Liver (tissue), 9 donors: ENCODE measurements around the gene BAZ2A. TPM values are rescaled to one million over a fixed set of nuclear protein-coding genes. Genes with fewer than 3 reads are reported as not detected.

Experiments
- DNase-seq: peaks from one replicate; pipeline ENCODE4 v3.0.0-alpha.2; 2017; ENCODE audit warnings: low spot score
- H3K27ac ChIP-seq, 2 donors: one replicate each; pipeline ENCODE4 v1.7.0; 2013; ENCODE audit warnings: inconsistent platforms in 2 of 2, low read length in 2 of 2, control low read depth in 1 of 2, low read depth in 1 of 2, mild to moderate bottlenecking in 1 of 2
- H3K27me3 ChIP-seq, 4 donors: one replicate each; pipeline versions ENCODE4 v1.6.1 to v1.7.0; 2013; ENCODE audit warnings: low read length in 3 of 4, inconsistent platforms in 1 of 4, mild to moderate bottlenecking in 1 of 4, moderate library complexity in 1 of 4; ENCODE audit not compliant: control insufficient read depth in 4 of 4, insufficient read depth in 4 of 4
- H3K36me3 ChIP-seq, 4 donors: one replicate each; pipeline versions ENCODE4 v1.6.1 to v1.7.0; 2013; ENCODE audit warnings: low read length in 3 of 4, mild to moderate bottlenecking in 3 of 4, low read depth in 1 of 4, moderate library complexity in 1 of 4; ENCODE audit not compliant: control insufficient read depth in 4 of 4, insufficient read depth in 3 of 4
- H3K4me1 ChIP-seq, 4 donors: one replicate each; pipeline versions ENCODE4 v1.6.1 to v1.7.0; 2013; ENCODE audit warnings: low read length in 3 of 4, mild to moderate bottlenecking in 3 of 4, moderate library complexity in 1 of 4; ENCODE audit not compliant: control insufficient read depth in 4 of 4, insufficient read depth in 4 of 4
- H3K4me3 ChIP-seq, 3 donors: one replicate each; pipeline versions ENCODE4 v1.6.1 to v1.7.0; 2013; ENCODE audit warnings: low read length in 3 of 3, control low read depth in 1 of 3, low read depth in 1 of 3, mild to moderate bottlenecking in 1 of 3
- H3K9ac ChIP-seq, 2 donors: one replicate each; pipeline ENCODE4 v1.7.0; 2013; ENCODE audit warnings: low read length in 2 of 2, mild to moderate bottlenecking in 2 of 2, moderate library complexity in 2 of 2, control low read depth in 1 of 2, low read depth in 1 of 2
- H3K9me3 ChIP-seq, 4 donors: one replicate each; pipeline versions ENCODE4 v1.6.1 to v1.7.0; 2013; ENCODE audit warnings: low read length in 3 of 4; ENCODE audit not compliant: control insufficient read depth in 4 of 4
- ATF3 ChIP-seq: IDR thresholded peaks from 2 replicates; pipeline ENCODE4 v1.6.1; 2016; ENCODE audit warnings: antibody characterized with exemption
- FOXA1 ChIP-seq: IDR thresholded peaks from 2 replicates; pipeline ENCODE4 v1.6.1; 2016; ENCODE audit warnings: antibody characterized with exemption
- HNF4A ChIP-seq, 2 donors: conservative IDR thresholded peaks; 2 replicates each; pipeline ENCODE4 v1.6.1; 2016; ENCODE audit warnings: antibody characterized with exemption in 2 of 2, mild to moderate bottlenecking in 2 of 2
- HNF4G ChIP-seq: IDR thresholded peaks from 2 replicates; pipeline ENCODE4 v1.6.1; 2016; ENCODE audit warnings: antibody characterized with exemption
- JUND ChIP-seq, 2 donors: IDR thresholded peaks; 2 replicates each; pipeline ENCODE4 v1.6.1; 2016; ENCODE audit warnings: antibody characterized with exemption in 2 of 2
- NR2F2 ChIP-seq: IDR thresholded peaks from 2 replicates; pipeline ENCODE4 v1.6.1; 2016; ENCODE audit warnings: antibody characterized with exemption
- REST ChIP-seq: IDR thresholded peaks from 2 replicates; pipeline ENCODE4 v1.6.1; 2016; ENCODE audit warnings: antibody characterized with exemption, mild to moderate bottlenecking
- RXRA ChIP-seq, 2 donors: IDR thresholded peaks; 2 replicates each; pipeline ENCODE4 v1.6.1; 2017 to 2018; ENCODE audit warnings: antibody characterized with exemption in 2 of 2, mild to moderate bottlenecking in 1 of 2
- SP1 ChIP-seq: IDR thresholded peaks from 2 replicates; pipeline ENCODE4 v1.6.1; 2018; ENCODE audit warnings: antibody characterized with exemption, mild to moderate bottlenecking
- TAF1 ChIP-seq: conservative IDR thresholded peaks from 2 replicates; pipeline ENCODE4 v1.6.1; 2016; ENCODE audit warnings: antibody characterized with exemption, mild to moderate bottlenecking
- YY1 ChIP-seq: IDR thresholded peaks from 2 replicates; pipeline ENCODE4 v1.6.1; 2016; ENCODE audit warnings: antibody characterized with exemption, mild to moderate bottlenecking
- ZBTB33 ChIP-seq: IDR thresholded peaks from 2 replicates; pipeline ENCODE4 v1.6.1; 2016; ENCODE audit warnings: antibody characterized with exemption
- WGBS: extraction: QIAGEN DNeasy Blood & Tissue Kit; methylation state at CpG from one replicate; pipeline ENCODE4 v1.1.7; 2013; 5-methylcytosine and 5-hydroxymethylcytosine counted together
- polyA plus RNA-seq, 2 donors: library from polyadenylated mRNA; stranded (reverse) in 1 of 2; unstranded in 1 of 2; fragments of 200-250 nt in 1 of 2; fragments of >200 nt in 1 of 2; fragmentation: Nextera tagmentation in 1 of 2; extraction: Ambion mirVana in 1 of 2; gene quantifications; one replicate each; pipeline versions ENCODE4 v1.2.1 to v1.2.3, GENCODE V29; 2013 to 2015
- total RNA-seq, 2 donors: library from RNA; depleted of rRNA; stranded (reverse); fragments of >200 nt; gene quantifications; one replicate each; pipeline ENCODE4 v1.2.3, GENCODE V29; 2014
- TF ChIP-seq, protein P1 (sequence below): fragments of 150-350 bp; IDR thresholded peaks from 2 replicates; pipeline ENCODE4 v1.5.1; 2017; ENCODE audit warnings: improper control_type of control experiment, low read depth, low read length; ENCODE audit not compliant: missing input control
- TF ChIP-seq, protein P2 (sequence below): IDR thresholded peaks from 2 replicates; pipeline ENCODE4 v1.6.1; 2016; ENCODE audit warnings: antibody characterized with exemption
- donor health status: healthy.
- donor health status: healthy.
- donor health status: healthy.
- donor health status: healthy.
- donor health status: healthy.

Gene BAZ2A
- total and polyA plus RNA-seq, 4 donors, result 12.8 to 31.9 (median 22.0) TPM

DNA sequence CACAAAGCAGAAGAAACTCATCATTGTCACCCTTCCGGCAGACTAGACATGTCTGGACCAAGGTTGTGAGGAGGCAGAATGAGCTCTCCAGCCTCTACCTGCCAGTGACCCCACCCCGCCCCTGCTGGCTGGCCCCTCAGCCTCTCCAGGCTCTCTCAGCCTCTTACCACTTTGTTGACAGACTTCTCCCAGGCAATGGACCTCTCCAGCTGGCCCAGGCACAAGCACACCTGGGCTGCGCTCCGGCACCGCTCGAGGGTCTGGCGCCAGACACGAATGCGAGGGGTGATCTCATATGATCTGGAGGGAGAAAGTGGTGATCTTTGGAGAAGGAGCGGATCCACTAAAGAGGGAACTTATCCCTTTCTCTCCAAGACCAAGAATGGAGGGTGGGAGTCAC is 30.3 kb downstream of the BAZ2A start:
- H3K4me1 ChIP-seq, result no peaks in the 10 kb centered on the region
- peaks cover 38 to 81% (median 75%) of the 10 kb centered on the region in 4 donors for H3K36me3 ChIP-seq
- no peak for DNase-seq
- H3K4me3 ChIP-seq, result no peak overlapping the region
- no peak for TF ChIP-seq HNF4A (conservative IDR thresholded peaks at IDR 0.05)
- 96% methylated on average over 10 of the region's 10 CpGs for WGBS
- no peak overlapping the region for H3K9ac ChIP-seq
- H3K27ac ChIP-seq, result no peak overlapping the region
- H3K9me3 ChIP-seq, result no peaks in the 10 kb centered on the region
- H3K27me3 ChIP-seq, result no peaks in the 10 kb centered on the region

GRCh38 chr12:56599041-56599440 is 31.1 kb downstream of the BAZ2A start:
- Histone ChIP-seq H3K9me3 (no peaks in the 10 kb centered on the region), H3K4me3 (no peak overlapping the region), H3K4me1 (no peaks in the 10 kb centered on the region), H3K27ac (no peak overlapping the region), H3K27me3 (no peaks in the 10 kb centered on the region), H3K36me3 (peaks cover 33 to 73% (median 67%) of the 10 kb centered on the region in 4 donors), H3K9ac (no peak overlapping the region)
- no peak for DNase-seq
- TF ChIP-seq YY1 (no peak), ATF3 (no peak), HNF4G (no peak), TAF1 (no peak), HNF4A (conservative IDR thresholded peaks at IDR 0.05) (no peak), SP1 (no peak), FOXA1 (no peak), ZBTB33 (no peak), REST (no peak), NR2F2 (no peak), RXRA (IDR thresholded peaks at IDR 0.05) (no peak), JUND (IDR thresholded peaks at IDR 0.05) (no peak)
- TF ChIP-seq, protein P1, sequence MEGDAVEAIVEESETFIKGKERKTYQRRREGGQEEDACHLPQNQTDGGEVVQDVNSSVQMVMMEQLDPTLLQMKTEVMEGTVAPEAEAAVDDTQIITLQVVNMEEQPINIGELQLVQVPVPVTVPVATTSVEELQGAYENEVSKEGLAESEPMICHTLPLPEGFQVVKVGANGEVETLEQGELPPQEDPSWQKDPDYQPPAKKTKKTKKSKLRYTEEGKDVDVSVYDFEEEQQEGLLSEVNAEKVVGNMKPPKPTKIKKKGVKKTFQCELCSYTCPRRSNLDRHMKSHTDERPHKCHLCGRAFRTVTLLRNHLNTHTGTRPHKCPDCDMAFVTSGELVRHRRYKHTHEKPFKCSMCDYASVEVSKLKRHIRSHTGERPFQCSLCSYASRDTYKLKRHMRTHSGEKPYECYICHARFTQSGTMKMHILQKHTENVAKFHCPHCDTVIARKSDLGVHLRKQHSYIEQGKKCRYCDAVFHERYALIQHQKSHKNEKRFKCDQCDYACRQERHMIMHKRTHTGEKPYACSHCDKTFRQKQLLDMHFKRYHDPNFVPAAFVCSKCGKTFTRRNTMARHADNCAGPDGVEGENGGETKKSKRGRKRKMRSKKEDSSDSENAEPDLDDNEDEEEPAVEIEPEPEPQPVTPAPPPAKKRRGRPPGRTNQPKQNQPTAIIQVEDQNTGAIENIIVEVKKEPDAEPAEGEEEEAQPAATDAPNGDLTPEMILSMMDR, result no peak
- TF ChIP-seq, protein P2, sequence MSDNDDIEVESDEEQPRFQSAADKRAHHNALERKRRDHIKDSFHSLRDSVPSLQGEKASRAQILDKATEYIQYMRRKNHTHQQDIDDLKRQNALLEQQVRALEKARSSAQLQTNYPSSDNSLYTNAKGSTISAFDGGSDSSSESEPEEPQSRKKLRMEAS, result no peak
- 96% methylated on average over 15 of the region's 15 CpGs for WGBS
